Subcutaneous abdominal adipose tissue (tissue), 5 donors: ENCODE measurements around the gene INPP5D.
"Not testable (repeated sequence)": the region's sequence is repeated elsewhere in the genome, so short reads cannot be mapped to it uniquely, and the experiment has no call there.

Source experiments
- H3K27ac ChIP-seq: one replicate; pipeline ENCODE4 v1.7.0; 2013; ENCODE audit warnings: low read depth, mild to moderate bottlenecking, inconsistent platforms, low read length, moderate library complexity
- H3K27me3 ChIP-seq, 5 donors: one replicate each; pipeline ENCODE4 v1.7.0; 2013; ENCODE audit warnings: low read length in 5 of 5, inconsistent platforms in 1 of 5; ENCODE audit not compliant: control insufficient read depth in 5 of 5, insufficient read depth in 4 of 5
- H3K36me3 ChIP-seq, 5 donors: one replicate each; pipeline ENCODE4 v1.7.0; 2013; ENCODE audit warnings: low read length in 5 of 5; ENCODE audit not compliant: control insufficient read depth in 5 of 5, insufficient read depth in 5 of 5
- H3K4me1 ChIP-seq, 5 donors: one replicate each; pipeline ENCODE4 v1.7.0; 2013; ENCODE audit warnings: low read length in 5 of 5, mild to moderate bottlenecking in 3 of 5, moderate library complexity in 1 of 5; ENCODE audit not compliant: control insufficient read depth in 5 of 5, insufficient read depth in 5 of 5
- H3K4me3 ChIP-seq, 5 donors: one replicate each; pipeline ENCODE4 v1.7.0; 2013; ENCODE audit warnings: low read length in 5 of 5, low read depth in 1 of 5
- H3K9ac ChIP-seq, 5 donors: one replicate each; pipeline ENCODE4 v1.7.0; 2013; ENCODE audit warnings: low read length in 5 of 5, mild to moderate bottlenecking in 4 of 5, moderate library complexity in 3 of 5
- H3K9me3 ChIP-seq, 5 donors: one replicate each; pipeline ENCODE4 v1.7.0; 2013; ENCODE audit warnings: low read length in 5 of 5; ENCODE audit not compliant: control insufficient read depth in 5 of 5
- donor health status: healthy.
- donor health status: healthy.
- donor health status: healthy.
- donor health status: healthy.
- donor health status: healthy.

The INPP5D gene

GRCh38 chr2:233145726-233146125 lies 85.6 kb downstream of the INPP5D start:
- no peak overlapping the region for H3K27ac ChIP-seq
- peaks cover 0 to 14% (median 4%) of the 10 kb centered on the region in 5 donors for H3K27me3 ChIP-seq
- H3K9me3 ChIP-seq, result no peaks in the 10 kb centered on the region
- peaks cover 0 to 83% (median 40%) of the 10 kb centered on the region in 5 donors for H3K36me3 ChIP-seq
- no peaks in the 10 kb centered on the region for H3K4me1 ChIP-seq
- H3K9ac ChIP-seq, result no peak overlapping the region
- H3K4me3 ChIP-seq, result no peak overlapping the region

- Histone ChIP-seq H3K9ac (no peak overlapping the region), H3K4me1 (no peaks in the 10 kb centered on the region), H3K4me3 (no peak overlapping the region)
Observed at GRCh38 chr2:233146194-233146593, 86.1 kb downstream of the INPP5D start.

DNA sequence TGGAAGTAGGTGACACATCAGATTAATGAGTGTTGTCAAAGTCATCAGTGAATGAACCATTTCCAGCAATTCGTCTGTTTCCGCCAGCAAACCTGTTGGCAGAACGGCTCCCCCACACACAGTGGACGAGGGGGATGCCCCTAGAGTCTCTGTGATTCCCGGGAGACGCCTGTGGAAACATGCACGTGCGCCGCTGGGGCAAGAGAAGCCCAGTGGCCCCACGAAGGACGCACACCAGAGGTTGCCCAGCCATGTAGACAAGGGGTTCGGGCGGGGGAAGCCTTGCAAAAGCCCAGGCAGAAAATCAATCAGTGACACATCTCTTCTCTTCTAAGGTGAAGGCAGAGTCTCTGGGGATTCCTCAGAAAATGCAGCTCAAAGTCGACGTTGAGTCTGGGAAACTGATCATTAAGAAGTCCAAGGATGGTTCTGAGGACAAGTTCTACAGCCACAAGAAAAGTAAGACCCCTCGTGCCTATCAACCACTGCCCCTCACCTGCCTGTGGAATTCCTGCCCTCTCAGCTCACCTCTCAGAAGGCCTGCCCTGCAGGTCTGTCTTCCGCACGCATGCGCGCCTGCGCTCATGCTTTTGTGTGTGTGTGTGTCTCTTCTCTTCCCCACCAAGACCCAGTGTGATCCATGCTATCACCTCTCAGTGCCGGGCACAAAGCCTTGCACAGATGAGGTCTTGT lies 87.1 kb downstream of the INPP5D start:
- Histone ChIP-seq H3K9ac (no peak overlapping the region), H3K27ac (no peak overlapping the region), H3K9me3 (no peaks in the 10 kb centered on the region), H3K27me3 (peaks cover 0 to 14% (median 4%) of the 10 kb centered on the region in 5 donors), H3K4me1 (no peaks in the 10 kb centered on the region), H3K4me3 (no peak overlapping the region), H3K36me3 (peaks cover 0 to 86% (median 46%) of the 10 kb centered on the region in 5 donors)

More at GRCh38 chr2:233146194-233146593, 86.1 kb downstream of the INPP5D start:
- Histone ChIP-seq H3K9me3 (no peaks in the 10 kb centered on the region), H3K27ac (no peak overlapping the region), H3K27me3 (peaks cover 0 to 15% (median 4%) of the 10 kb centered on the region in 5 donors), H3K36me3 (peaks cover 0 to 82% (median 43%) of the 10 kb centered on the region in 5 donors)

- no peaks in the 10 kb centered on the region for H3K9me3 ChIP-seq
- H3K4me3 ChIP-seq, result no peak overlapping the region
- H3K27me3 ChIP-seq, result peaks cover 0 to 13% (median 4%) of the 10 kb centered on the region in 5 donors
- H3K27ac ChIP-seq, result no peak overlapping the region
- H3K4me1 ChIP-seq, result no peaks in the 10 kb centered on the region
- H3K36me3 ChIP-seq, result peaks cover 0 to 86% (median 42%) of the 10 kb centered on the region in 5 donors
- H3K9ac ChIP-seq, result no peak overlapping the region
Observed at GRCh38 chr2:233147829-233148167, 87.7 kb downstream of the INPP5D start.

GRCh38 chr2:233148354-233148753 lies 88.2 kb downstream of the INPP5D start:
- Histone ChIP-seq H3K9me3 (no peaks in the 10 kb centered on the region), H3K9ac (no peak overlapping the region), H3K4me1 (no peaks in the 10 kb centered on the region), H3K27me3 (peaks cover 0 to 13% (median 4%) of the 10 kb centered on the region in 5 donors), H3K4me3 (no peak overlapping the region), H3K27ac (no peak overlapping the region), H3K36me3 (peaks cover 0 to 89% (median 40%) of the 10 kb centered on the region in 5 donors)

DNA sequence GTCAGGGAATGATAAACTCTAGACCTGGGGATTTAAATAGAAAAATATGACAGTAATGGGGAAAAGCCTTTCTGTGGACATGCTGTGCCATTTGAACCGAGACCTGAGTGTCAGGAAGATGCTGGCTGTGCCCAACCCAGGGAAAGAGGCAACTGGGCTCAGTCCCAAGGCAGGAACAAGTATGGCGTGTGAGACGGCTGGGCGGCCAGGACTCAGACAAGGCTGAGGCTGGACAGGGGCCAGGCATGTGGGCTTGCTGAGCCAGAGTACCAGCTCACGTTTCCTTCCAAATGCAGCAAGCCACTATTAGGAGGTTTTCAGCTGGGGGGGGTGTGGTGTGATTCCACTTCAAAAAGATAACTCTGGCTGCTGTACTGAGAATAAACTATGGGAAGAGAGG lies 92.4 kb downstream of the INPP5D start:
- no peaks in the 10 kb centered on the region for H3K4me1 ChIP-seq
- peaks cover 0 to 70% (median 37%) of the 10 kb centered on the region in 5 donors for H3K36me3 ChIP-seq
- peaks cover 0 to 8% (median 3%) of the 10 kb centered on the region in 5 donors for H3K27me3 ChIP-seq
- H3K4me3 ChIP-seq, result no peak overlapping the region
- no peak overlapping the region for H3K27ac ChIP-seq
- H3K9me3 ChIP-seq, result peaks cover 0 to 6% (median 5%) of the 10 kb centered on the region in 5 donors
- no peak overlapping the region for H3K9ac ChIP-seq

DNA sequence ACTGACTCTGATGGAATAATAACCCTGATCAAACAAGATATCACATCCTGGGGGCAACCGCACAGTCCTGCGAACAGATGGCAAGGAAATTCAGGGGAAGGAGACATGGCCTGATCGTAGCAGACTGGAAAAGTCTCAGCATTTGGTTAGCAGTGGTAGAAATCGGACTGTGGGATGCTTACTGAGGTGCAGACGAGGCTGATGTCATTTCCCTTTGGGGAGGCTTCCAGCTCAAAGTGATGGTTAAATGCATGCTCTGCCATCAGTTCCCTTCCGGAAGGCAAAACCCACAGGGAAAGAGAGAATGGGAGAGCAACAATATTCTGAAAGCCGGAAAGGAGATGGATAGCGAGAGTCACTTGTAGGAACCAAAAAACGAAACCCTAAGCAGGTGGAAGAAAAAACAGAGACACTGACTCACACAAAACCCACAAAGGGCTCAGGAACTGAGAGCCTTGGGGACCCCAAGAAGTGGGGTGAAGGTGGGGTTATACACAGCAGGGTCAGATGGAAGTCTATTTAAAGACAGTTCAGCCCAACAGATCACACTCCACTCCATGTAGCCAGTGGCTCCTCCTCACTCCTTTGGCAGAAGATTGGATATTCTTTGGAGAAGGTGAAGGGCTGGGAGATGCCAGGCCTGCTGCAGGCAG lies 93.1 kb downstream of the INPP5D start:
- no peak overlapping the region for H3K27ac ChIP-seq
- no peaks in the 10 kb centered on the region for H3K4me1 ChIP-seq
- peaks cover 0 to 68% (median 33%) of the 10 kb centered on the region in 5 donors for H3K36me3 ChIP-seq
- H3K27me3 ChIP-seq, result peaks cover 0 to 8% (median 3%) of the 10 kb centered on the region in 5 donors
- peaks cover 0 to 9% (median 6%) of the 10 kb centered on the region in 5 donors for H3K9me3 ChIP-seq
- no peak overlapping the region for H3K9ac ChIP-seq
- H3K4me3 ChIP-seq, result no peak overlapping the region

DNA sequence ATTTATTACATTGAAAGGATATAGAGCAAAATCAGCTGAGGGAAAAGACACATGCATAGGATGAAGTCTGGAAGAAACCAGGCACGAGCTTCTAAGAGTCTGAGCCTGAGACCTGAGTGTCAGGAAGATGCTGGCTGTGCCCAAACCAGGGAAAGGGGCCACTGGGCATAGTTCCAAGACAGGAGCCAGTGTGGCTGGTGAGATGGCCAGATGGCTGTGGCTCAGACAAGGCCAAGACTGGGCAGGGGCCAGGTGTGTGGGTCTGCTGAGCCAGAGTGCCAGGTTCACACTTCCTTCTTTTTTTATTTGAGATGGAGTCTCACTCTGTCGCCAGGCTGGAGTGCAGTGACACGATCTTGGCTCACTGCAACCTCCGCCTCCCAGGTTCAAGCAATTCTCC lies 95.9 kb downstream of the INPP5D start:
- H3K27ac ChIP-seq, result no peak overlapping the region
- H3K9me3 ChIP-seq, result peaks cover 0 to 9% (median 6%) of the 10 kb centered on the region in 5 donors
- H3K36me3 ChIP-seq, result peaks cover 0 to 61% (median 21%) of the 10 kb centered on the region in 5 donors
- H3K4me3 ChIP-seq, result no peak overlapping the region
- no peaks in the 10 kb centered on the region for H3K4me1 ChIP-seq
- H3K27me3 ChIP-seq, result peaks cover 0 to 3% (median 0%) of the 10 kb centered on the region in 5 donors
- H3K9ac ChIP-seq, result no peak overlapping the region

GRCh38 chr2:233156461-233156860 lies 96.3 kb downstream of the INPP5D start:
- peaks cover 0 to 63% (median 18%) of the 10 kb centered on the region in 5 donors for H3K36me3 ChIP-seq
- not testable (repeated sequence) for H3K9me3 ChIP-seq, H3K4me1 ChIP-seq, H3K4me3 ChIP-seq, H3K9ac ChIP-seq, H3K27ac ChIP-seq, H3K27me3 ChIP-seq

DNA sequence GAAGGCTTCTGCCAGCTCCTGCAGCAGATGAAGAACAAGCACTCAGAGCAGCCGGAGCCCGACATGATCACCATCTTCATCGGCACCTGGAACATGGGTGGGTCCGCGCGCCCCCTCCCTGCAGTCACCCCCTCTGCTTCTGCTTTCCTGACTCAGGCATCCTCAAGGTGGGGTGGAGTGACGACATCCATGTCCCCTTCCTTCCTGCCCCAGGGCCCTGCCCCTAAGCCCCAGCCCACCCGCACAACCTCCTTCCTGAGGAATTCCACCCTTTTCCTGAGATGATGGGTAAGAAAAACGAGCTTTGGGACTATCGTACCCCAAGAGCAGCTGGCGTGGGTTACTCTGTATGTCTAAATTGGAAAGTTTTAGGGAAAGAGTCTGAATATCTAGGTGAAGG lies 101.6 kb downstream of the INPP5D start:
- Histone ChIP-seq H3K27me3 (peaks cover 0 to 13% (median 2%) of the 10 kb centered on the region in 5 donors), H3K36me3 (peaks cover 0 to 68% (median 22%) of the 10 kb centered on the region in 5 donors), H3K4me1 (peaks cover 0 to 11% (median 7%) of the 10 kb centered on the region in 5 donors), H3K27ac (no peak overlapping the region), H3K9ac (no peak overlapping the region), H3K4me3 (no peak overlapping the region), H3K9me3 (peaks cover 0 to 8% (median 2%) of the 10 kb centered on the region in 5 donors)
